GM12874 (cell line): Measurements from ENCODE around the gene KY.

ENCODE experiments used
- TF ChIP-seq, protein P1 (sequence below): IDR thresholded peaks from 2 replicates; pipeline ENCODE4 v1.5.1; 2011; ENCODE audit warnings: low read depth, mild to moderate bottlenecking, control low read depth, low read length, moderate library complexity; ENCODE audit not compliant: insufficient read depth

KY gene

GRCh38 chr3:134667406-134667805 is 16.6 kb upstream of the KY start:
- TF ChIP-seq, protein P1, sequence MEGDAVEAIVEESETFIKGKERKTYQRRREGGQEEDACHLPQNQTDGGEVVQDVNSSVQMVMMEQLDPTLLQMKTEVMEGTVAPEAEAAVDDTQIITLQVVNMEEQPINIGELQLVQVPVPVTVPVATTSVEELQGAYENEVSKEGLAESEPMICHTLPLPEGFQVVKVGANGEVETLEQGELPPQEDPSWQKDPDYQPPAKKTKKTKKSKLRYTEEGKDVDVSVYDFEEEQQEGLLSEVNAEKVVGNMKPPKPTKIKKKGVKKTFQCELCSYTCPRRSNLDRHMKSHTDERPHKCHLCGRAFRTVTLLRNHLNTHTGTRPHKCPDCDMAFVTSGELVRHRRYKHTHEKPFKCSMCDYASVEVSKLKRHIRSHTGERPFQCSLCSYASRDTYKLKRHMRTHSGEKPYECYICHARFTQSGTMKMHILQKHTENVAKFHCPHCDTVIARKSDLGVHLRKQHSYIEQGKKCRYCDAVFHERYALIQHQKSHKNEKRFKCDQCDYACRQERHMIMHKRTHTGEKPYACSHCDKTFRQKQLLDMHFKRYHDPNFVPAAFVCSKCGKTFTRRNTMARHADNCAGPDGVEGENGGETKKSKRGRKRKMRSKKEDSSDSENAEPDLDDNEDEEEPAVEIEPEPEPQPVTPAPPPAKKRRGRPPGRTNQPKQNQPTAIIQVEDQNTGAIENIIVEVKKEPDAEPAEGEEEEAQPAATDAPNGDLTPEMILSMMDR = no peak

- TF ChIP-seq, protein P1 = no peak
These were observed 16.1 kb upstream of the KY start for GRCh38 chr3:134666885-134667284.

- TF ChIP-seq, protein P1 = no peak
These were observed 15.6 kb upstream of the KY start for GRCh38 chr3:134666466-134666865.

GRCh38 chr3:134666052-134666451 is 15.2 kb upstream of the KY start:
- TF ChIP-seq, protein P1 = no peak

DNA sequence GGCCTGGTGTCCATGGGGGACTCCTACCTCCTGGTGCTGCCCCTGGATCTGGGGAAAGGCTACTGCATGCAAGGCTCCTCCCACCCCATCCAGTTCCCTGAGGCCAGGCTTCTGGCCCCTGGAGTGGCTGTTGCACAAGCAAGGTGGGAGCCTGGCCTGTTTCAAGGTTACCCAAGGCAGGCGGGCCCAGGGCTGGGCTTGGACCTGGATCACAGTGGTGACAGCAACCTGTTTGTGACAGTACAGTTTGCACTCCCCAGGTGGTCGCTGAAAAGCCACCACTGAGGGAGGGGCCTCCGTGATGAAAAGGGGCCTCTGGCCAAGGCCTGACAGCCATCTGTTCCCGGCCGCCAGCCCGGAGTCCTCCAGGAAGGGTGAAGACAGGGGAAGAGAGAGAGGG is 14.4 kb upstream of the KY start:
- TF ChIP-seq, protein P1 = no peak

DNA sequence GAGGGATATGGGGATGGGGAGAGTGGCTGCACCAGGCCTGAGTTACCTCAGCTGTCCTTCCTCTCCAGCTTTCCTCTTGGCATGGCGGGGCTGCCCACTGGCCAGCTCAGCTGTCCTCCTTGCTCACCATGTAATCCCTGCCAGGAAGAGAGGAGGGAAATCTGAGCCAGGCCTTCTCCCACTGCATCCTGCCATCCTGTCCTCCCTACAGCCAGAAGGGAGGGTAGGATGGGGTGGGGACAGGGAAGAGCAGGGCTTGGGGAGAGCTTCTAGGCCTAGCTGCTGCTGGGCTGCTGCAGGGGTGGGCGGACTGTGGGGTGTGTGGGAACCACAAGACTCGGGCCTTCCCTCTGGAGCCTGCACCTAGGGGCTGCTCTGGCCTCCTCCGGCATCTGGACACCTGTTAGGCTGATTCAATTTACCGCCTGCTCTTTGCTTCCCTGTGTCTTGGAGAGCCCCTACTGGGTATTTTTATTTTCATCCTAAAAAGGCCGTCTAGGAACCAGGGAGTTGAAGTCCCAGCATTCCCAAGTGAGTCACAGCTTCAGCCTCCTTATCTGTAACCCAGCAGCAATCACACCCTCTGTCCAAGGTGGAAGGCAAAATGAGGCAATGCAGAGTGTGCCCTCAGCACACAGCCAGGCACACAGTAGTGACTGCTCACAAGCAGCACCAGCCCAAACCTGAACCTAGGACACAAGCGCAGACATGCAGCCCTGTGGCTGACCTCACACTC is 13.1 kb upstream of the KY start:
- TF ChIP-seq, protein P1 = no peak

GRCh38 chr3:134660046-134660441 is 9.2 kb upstream of the KY start:
- TF ChIP-seq, protein P1 = no peak
